Liver (tissue), 9 donors: Measurements from ENCODE around the gene RCSD1. TPM values are rescaled to one million over a fixed set of nuclear protein-coding genes. Genes with fewer than 3 reads are reported as not detected.

Experiments used
- DNase-seq: peaks from one replicate; pipeline ENCODE4 v3.0.0-alpha.2; 2017; ENCODE audit warnings: low spot score
- H3K27ac ChIP-seq, 2 donors: one replicate each; pipeline ENCODE4 v1.7.0; 2013; ENCODE audit warnings: inconsistent platforms in 2 of 2, low read length in 2 of 2, control low read depth in 1 of 2, low read depth in 1 of 2, mild to moderate bottlenecking in 1 of 2
- H3K27me3 ChIP-seq, 4 donors: one replicate each; pipeline versions ENCODE4 v1.6.1 to v1.7.0; 2013; ENCODE audit warnings: low read length in 3 of 4, inconsistent platforms in 1 of 4, mild to moderate bottlenecking in 1 of 4, moderate library complexity in 1 of 4; ENCODE audit not compliant: control insufficient read depth in 4 of 4, insufficient read depth in 4 of 4
- H3K36me3 ChIP-seq, 4 donors: one replicate each; pipeline versions ENCODE4 v1.6.1 to v1.7.0; 2013; ENCODE audit warnings: low read length in 3 of 4, mild to moderate bottlenecking in 3 of 4, low read depth in 1 of 4, moderate library complexity in 1 of 4; ENCODE audit not compliant: control insufficient read depth in 4 of 4, insufficient read depth in 3 of 4
- H3K4me1 ChIP-seq, 4 donors: one replicate each; pipeline versions ENCODE4 v1.6.1 to v1.7.0; 2013; ENCODE audit warnings: low read length in 3 of 4, mild to moderate bottlenecking in 3 of 4, moderate library complexity in 1 of 4; ENCODE audit not compliant: control insufficient read depth in 4 of 4, insufficient read depth in 4 of 4
- H3K4me3 ChIP-seq, 3 donors: one replicate each; pipeline versions ENCODE4 v1.6.1 to v1.7.0; 2013; ENCODE audit warnings: low read length in 3 of 3, control low read depth in 1 of 3, low read depth in 1 of 3, mild to moderate bottlenecking in 1 of 3
- H3K9ac ChIP-seq, 2 donors: one replicate each; pipeline ENCODE4 v1.7.0; 2013; ENCODE audit warnings: low read length in 2 of 2, mild to moderate bottlenecking in 2 of 2, moderate library complexity in 2 of 2, control low read depth in 1 of 2, low read depth in 1 of 2
- H3K9me3 ChIP-seq, 4 donors: one replicate each; pipeline versions ENCODE4 v1.6.1 to v1.7.0; 2013; ENCODE audit warnings: low read length in 3 of 4; ENCODE audit not compliant: control insufficient read depth in 4 of 4
- EGR1 ChIP-seq, 2 donors: IDR thresholded peaks; 2 replicates each; pipeline ENCODE4 v1.6.1; 2016 to 2018; ENCODE audit warnings: antibody characterized with exemption in 2 of 2, low read depth in 2 of 2
- FOXA1 ChIP-seq: IDR thresholded peaks from 2 replicates; pipeline ENCODE4 v1.6.1; 2016; ENCODE audit warnings: antibody characterized with exemption
- FOXA2 ChIP-seq: IDR thresholded peaks from 2 replicates; pipeline ENCODE4 v1.6.1; 2016; ENCODE audit warnings: antibody characterized with exemption
- GABPA ChIP-seq, 2 donors: IDR thresholded peaks in 1 of 2; conservative IDR thresholded peaks in 1 of 2; 2 replicates each; pipeline ENCODE4 v1.6.1; 2016; ENCODE audit warnings: antibody characterized with exemption in 2 of 2, mild to moderate bottlenecking in 1 of 2, moderate library complexity in 1 of 2
- HNF4A ChIP-seq, 2 donors: conservative IDR thresholded peaks; 2 replicates each; pipeline ENCODE4 v1.6.1; 2016; ENCODE audit warnings: antibody characterized with exemption in 2 of 2, mild to moderate bottlenecking in 2 of 2
- HNF4G ChIP-seq: IDR thresholded peaks from 2 replicates; pipeline ENCODE4 v1.6.1; 2016; ENCODE audit warnings: antibody characterized with exemption
- JUND ChIP-seq, 2 donors: IDR thresholded peaks; 2 replicates each; pipeline ENCODE4 v1.6.1; 2016; ENCODE audit warnings: antibody characterized with exemption in 2 of 2
- MAX ChIP-seq: IDR thresholded peaks from 2 replicates; pipeline ENCODE4 v1.6.1; 2016; ENCODE audit warnings: antibody characterized with exemption
- NR2F2 ChIP-seq: IDR thresholded peaks from 2 replicates; pipeline ENCODE4 v1.6.1; 2016; ENCODE audit warnings: antibody characterized with exemption
- RAD21 ChIP-seq, 2 donors: IDR thresholded peaks; 2 replicates each; pipeline ENCODE4 v1.6.1; 2016; ENCODE audit warnings: antibody characterized with exemption in 2 of 2, mild to moderate bottlenecking in 2 of 2
- REST ChIP-seq: IDR thresholded peaks from 2 replicates; pipeline ENCODE4 v1.6.1; 2016; ENCODE audit warnings: antibody characterized with exemption, mild to moderate bottlenecking
- RXRA ChIP-seq, 2 donors: IDR thresholded peaks; 2 replicates each; pipeline ENCODE4 v1.6.1; 2017 to 2018; ENCODE audit warnings: antibody characterized with exemption in 2 of 2, mild to moderate bottlenecking in 1 of 2
- SP1 ChIP-seq: IDR thresholded peaks from 2 replicates; pipeline ENCODE4 v1.6.1; 2018; ENCODE audit warnings: antibody characterized with exemption, mild to moderate bottlenecking
- YY1 ChIP-seq: IDR thresholded peaks from 2 replicates; pipeline ENCODE4 v1.6.1; 2016; ENCODE audit warnings: antibody characterized with exemption, mild to moderate bottlenecking
- ZBTB33 ChIP-seq: IDR thresholded peaks from 2 replicates; pipeline ENCODE4 v1.6.1; 2016; ENCODE audit warnings: antibody characterized with exemption
- WGBS: extraction: QIAGEN DNeasy Blood & Tissue Kit; methylation state at CpG from one replicate; pipeline ENCODE4 v1.1.7; 2013; 5-methylcytosine and 5-hydroxymethylcytosine counted together
- polyA plus RNA-seq, 2 donors: library from polyadenylated mRNA; stranded (reverse) in 1 of 2; unstranded in 1 of 2; fragments of 200-250 nt in 1 of 2; fragments of >200 nt in 1 of 2; fragmentation: Nextera tagmentation in 1 of 2; extraction: Ambion mirVana in 1 of 2; gene quantifications; one replicate each; pipeline versions ENCODE4 v1.2.1 to v1.2.3, GENCODE V29; 2013 to 2015
- total RNA-seq, 2 donors: library from RNA; depleted of rRNA; stranded (reverse); fragments of >200 nt; gene quantifications; one replicate each; pipeline ENCODE4 v1.2.3, GENCODE V29; 2014
- donor health status: healthy.
- donor health status: healthy.
- donor health status: healthy.
- donor health status: healthy.
- donor health status: healthy.

The RCSD1 gene
- total and polyA plus RNA-seq, 4 donors, result 3.1 to 15.0 (median 6.0) TPM

- no peak for DNase-seq
- Histone ChIP-seq H3K9me3 (no peaks in the 10 kb centered on the region), H3K4me1 (peaks cover 0 to under 1% (median under 1%) of the 10 kb centered on the region in 4 donors), H3K27ac (no peak overlapping the region), H3K9ac (no peak overlapping the region), H3K27me3 (no peaks in the 10 kb centered on the region), H3K4me3 (no peak overlapping the region), H3K36me3 (no peaks in the 10 kb centered on the region)
- WGBS, result 95% methylated on average over 2 of the region's 2 CpGs
- TF ChIP-seq YY1, result no peak
- TF ChIP-seq RAD21 (IDR thresholded peaks at IDR 0.05), result no peak
- no peak for TF ChIP-seq NR2F2
- TF ChIP-seq HNF4A (conservative IDR thresholded peaks at IDR 0.05), result no peak
- TF ChIP-seq FOXA2, result no peak
- no peak for TF ChIP-seq MAX
- TF ChIP-seq RXRA (IDR thresholded peaks at IDR 0.05), result no peak
- TF ChIP-seq ZBTB33, result no peak
- TF ChIP-seq SP1, result no peak
- TF ChIP-seq FOXA1, result no peak
- TF ChIP-seq GABPA (IDR thresholded peaks at IDR 0.05 in 1 of 2, conservative IDR thresholded peaks at IDR 0.05 in 1 of 2), result no peak
Measured at GRCh38 chr1:167625040-167625823, 4.8 kb upstream of the RCSD1 start.

- Histone ChIP-seq H3K9me3 (no peaks in the 10 kb centered on the region), H3K4me3 (no peak overlapping the region), H3K27me3 (no peaks in the 10 kb centered on the region), H3K36me3 (no peaks in the 10 kb centered on the region), H3K27ac (peak overlapping the region; percentile 43 to 56), H3K9ac (no peak overlapping the region), H3K4me1 (peaks cover 0 to 9% (median 3%) of the 10 kb centered on the region in 4 donors)
- TF ChIP-seq HNF4A (conservative IDR thresholded peaks at IDR 0.05), result no peak
- TF ChIP-seq RAD21 (IDR thresholded peaks at IDR 0.05), result no peak
- no peak for TF ChIP-seq EGR1 (IDR thresholded peaks at IDR 0.05; ENCODE audit: low read depth in 2 of 2)
- no peak for TF ChIP-seq ZBTB33
- no peak for TF ChIP-seq SP1
- TF ChIP-seq REST, result no peak
- no peak for TF ChIP-seq HNF4G
- no peak for TF ChIP-seq FOXA2
- TF ChIP-seq MAX, result no peak
- TF ChIP-seq GABPA (IDR thresholded peaks at IDR 0.05 in 1 of 2, conservative IDR thresholded peaks at IDR 0.05 in 1 of 2), result no peak
- TF ChIP-seq JUND (IDR thresholded peaks at IDR 0.05), result no peak
- TF ChIP-seq RXRA (IDR thresholded peaks at IDR 0.05), result no peak
- WGBS, result 78% methylated on average over 3 of the region's 3 CpGs
- no peak for DNase-seq
Measured at GRCh38 chr1:167627615-167627864, 2.5 kb upstream of the RCSD1 start.
